ENCODE results near the gene TMEM92.

The TMEM92 gene

DNA sequence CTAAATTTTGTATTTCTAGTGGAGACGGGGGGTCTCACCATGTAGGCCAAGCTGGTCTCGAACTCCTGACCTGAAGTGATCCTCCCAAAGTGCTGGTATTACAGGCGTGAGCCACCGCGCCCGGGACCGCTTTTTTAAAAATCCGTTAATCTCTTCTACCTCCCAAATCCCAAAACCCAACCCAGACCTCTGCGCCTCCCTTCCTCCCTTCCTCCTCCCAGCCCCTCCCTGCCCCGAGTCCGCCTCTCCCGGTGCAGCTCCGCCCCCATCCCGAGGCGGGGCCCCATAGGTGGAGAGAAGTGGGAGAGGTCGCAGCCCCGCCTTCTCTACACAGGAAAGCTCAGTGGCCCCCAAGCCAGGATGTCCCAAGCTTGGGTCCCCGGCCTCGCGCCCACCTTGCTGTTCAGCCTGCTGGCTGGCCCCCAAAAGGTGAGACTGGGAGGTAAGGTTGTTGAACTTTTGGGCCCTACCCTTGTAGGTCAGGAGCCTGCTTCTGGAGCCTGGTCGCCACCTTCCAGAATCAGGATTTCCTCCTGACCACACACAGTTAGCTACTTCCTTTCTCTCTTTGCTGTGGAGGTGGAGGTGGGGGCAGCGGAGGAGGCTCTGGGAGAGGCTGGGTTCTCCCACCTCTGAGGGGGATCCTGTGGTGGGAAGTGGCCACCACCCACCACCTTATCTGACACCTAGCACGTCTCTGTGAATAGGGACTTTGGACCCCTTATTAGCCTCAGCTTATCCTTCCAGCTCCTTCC is at the start of gene TMEM92:
TMEM92 (plus strand) TSS at position 325 of the 755 bp plus-strand sequence; CDS start at position 361, 36 bp downstream.
- DNase-seq (ENCODE audit: low read depth): no peak

GRCh38 chr17:50225701-50226240 is 48.5 kb upstream of the TMEM92 start:
- DNase-seq (ENCODE audit: low read depth): no peak

DNA sequence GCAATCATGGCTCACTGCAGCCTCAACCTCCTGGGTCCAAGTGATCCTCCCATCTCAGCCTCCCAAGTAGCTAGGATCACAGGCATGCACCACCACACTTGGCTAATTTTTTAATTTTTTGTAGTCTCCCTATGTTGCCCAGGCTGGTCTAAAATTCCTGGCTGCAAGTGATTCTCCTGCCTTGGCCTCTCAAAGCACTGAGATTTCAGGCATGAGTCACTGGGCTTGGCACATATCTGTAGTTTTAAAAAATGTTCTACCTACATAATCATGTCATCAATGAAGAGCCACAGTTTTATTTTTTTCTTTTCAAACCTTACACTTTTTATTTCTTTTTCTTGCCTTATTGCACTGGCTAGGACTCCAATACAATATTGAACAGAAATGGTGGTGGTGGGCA is 39.7 kb upstream of the TMEM92 start:
- no peak for DNase-seq (ENCODE audit: low read depth)

GRCh38 chr17:50237901-50238300 is 36.4 kb upstream of the TMEM92 start:
- no peak for DNase-seq (ENCODE audit: low read depth)

GRCh38 chr17:50238601-50239280 is 35.5 kb upstream of the TMEM92 start:
- peak; percentile 87 for DNase-seq (ENCODE audit: low read depth)

GRCh38 chr17:50239937-50240336 is 34.3 kb upstream of the TMEM92 start:
- peak; percentile 86 for DNase-seq (ENCODE audit: low read depth)

DNA sequence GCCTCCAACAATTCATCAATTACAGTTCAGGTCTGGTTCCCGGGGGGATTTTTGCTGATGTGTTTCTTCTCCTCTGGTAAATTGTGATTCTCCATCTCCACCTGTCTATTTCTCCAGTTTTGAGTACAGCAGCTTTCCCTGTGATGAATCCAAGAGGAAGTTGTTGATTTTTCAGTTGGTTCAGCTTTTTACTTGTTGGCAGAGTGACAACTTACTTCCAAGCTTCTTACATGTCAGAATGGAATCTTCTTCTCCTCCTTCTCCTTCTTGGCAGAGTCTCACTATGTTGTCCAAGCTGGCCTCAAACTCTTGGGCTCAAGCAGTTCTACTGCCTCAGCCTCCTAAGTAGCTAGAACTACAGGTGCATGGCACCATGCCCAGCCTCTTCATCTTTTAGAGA is 33.4 kb upstream of the TMEM92 start:
- DNase-seq (ENCODE audit: low read depth): peak; percentile 65

- DNase-seq (ENCODE audit: low read depth): no peak
Measured at GRCh38 chr17:50241431-50241830, 32.8 kb upstream of the TMEM92 start.

- DNase-seq (ENCODE audit: low read depth): peak; percentile 63
Measured at GRCh38 chr17:50244771-50245170, 29.5 kb upstream of the TMEM92 start.

GRCh38 chr17:50248255-50248654 is 26.0 kb upstream of the TMEM92 start:
- DNase-seq (ENCODE audit: low read depth): no peak

DNA sequence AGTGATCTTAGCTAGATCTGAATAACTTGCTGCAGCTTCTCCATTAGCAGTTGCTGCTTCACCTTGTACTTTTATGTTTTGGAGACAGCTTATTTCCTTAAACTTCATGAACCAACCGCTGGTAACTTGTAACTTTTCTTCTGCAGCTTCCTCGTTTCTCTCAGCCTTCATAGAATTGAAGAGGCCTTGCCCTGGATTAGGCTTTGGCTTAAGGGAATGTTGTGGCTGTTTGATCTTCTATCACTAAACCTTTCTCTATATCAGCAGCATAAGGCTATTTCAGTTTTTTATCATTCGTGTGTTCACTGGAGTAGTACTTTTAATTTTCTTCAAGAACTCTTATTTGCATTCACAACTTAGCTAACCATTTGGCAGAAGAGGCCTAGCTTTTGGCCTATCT is 21.5 kb upstream of the TMEM92 start:
- no peak for DNase-seq (ENCODE audit: low read depth)

DNA sequence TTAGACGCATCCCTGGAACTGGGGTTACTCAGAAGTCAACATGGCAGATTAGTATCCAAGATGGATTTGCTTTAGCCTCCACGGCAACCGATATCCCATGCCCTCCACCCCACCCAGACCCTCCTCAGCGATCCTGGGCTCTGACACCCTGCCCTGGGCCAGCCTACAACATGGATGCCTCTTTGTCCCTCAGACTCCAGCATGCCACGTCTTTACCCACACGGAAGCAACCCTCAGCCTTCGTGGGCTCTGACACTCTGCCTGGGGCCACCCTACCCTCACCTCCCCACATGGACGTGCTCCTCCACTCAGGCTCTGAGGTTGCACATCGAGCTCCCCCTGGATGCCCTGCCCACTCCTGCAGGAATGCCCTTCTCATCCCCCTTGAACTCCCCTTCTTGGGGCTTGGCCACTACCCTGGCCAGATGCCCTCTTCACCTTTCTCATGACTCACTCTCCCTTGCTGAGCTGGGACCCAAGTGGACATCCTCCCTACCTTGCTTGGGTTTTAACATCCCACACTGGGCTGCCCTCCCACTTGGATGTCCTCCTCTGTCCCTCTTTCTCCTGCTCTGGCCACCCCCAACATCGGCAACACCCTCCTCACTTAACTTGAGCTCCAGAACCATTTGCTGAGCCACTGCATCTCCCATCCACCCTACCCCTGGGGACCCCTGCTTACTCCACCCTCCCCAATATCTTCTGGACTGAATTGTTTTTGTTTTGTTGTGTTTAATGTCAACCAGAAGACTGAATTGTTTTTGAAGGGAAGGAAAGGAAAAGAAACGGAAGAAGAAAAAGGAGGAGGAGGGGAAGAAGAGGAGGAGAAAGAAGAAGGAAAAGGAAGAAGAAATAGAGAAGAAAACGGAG is 18.3 kb upstream of the TMEM92 start:
- no peak for DNase-seq (ENCODE audit: low read depth)

DNA sequence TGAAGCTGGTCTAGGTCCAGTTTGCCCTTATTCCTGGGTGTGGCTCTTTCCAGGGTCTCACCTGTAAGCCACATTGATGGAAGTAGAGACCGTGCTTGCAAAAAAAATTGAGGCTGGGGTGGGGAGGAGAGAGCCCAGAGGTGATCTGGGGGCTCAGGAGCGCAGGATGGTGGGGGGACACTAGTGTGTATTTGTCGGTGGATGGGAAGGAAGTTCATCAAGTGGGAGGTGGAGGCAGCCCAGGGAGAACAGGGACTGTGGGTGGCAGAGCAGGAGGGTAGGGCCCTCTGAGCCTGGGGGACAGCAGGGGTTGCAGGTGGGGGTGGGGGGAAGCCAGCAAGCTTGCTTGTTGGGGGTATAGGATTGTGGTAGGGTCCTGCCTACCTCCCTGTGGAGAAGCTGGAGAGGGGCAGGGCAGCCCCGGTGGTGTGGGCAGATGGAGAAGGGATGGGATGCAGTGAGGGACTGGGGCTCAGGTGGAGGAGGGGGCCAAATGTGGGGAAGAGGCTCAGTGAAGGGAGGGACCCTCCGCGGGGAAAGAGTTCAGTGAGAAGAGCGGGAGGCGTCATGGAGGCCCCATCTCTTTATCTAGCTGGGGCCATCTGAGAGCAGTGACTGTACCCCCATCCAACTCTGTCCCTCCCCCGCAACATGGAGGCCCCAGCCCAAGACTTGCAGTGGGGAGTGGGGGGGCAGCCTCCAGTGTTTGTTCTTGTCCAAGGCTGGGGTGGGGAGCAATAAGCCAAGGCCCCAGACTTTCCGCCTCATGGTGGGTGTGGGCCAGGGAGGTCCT is 17.2 kb upstream of the TMEM92 start:
- no peak for DNase-seq (ENCODE audit: low read depth)

- DNase-seq (ENCODE audit: low read depth): no peak
Measured at GRCh38 chr17:50257676-50258224, 16.5 kb upstream of the TMEM92 start.

DNA sequence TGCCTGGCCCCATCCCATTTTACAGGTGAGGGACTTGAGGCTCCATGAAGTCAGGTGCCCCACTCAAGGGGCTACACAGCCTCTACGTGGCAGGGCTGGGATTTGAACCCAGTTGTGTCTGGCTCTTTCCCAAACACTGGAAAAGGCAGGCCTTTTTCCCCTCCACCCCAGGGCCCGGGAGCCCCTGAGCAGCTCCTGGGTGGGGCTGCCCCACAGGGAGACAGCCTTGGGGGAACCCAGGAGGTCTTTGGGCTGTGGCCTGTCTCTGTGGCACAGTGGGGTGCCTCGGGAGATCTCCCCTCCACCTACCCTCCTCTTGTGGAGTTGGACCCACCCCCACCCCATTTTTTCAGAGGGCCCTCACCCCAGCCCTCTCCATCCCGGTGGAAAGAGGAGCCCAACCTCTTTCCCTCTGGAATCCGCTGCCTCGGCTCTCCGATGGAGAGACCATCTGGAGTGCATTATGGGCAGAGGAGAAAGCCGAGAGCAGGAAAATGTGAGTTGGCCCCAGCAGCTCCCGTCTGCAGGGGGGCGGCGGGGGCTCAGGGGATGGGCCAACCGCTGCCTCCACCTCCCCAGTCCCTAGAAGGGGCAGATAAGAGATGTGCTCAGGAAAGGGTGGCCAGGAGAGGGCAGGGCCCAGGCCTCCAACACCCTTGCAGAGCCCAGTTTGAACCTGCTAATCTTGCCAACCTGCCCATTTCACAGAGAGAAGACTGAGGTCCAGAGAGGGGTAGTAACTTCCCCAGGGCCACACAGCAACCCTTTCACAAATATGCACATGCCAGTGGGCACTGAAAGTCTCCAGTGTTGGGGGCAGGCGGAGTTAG is 15.4 kb upstream of the TMEM92 start:
- no peak for DNase-seq (ENCODE audit: low read depth)

DNA sequence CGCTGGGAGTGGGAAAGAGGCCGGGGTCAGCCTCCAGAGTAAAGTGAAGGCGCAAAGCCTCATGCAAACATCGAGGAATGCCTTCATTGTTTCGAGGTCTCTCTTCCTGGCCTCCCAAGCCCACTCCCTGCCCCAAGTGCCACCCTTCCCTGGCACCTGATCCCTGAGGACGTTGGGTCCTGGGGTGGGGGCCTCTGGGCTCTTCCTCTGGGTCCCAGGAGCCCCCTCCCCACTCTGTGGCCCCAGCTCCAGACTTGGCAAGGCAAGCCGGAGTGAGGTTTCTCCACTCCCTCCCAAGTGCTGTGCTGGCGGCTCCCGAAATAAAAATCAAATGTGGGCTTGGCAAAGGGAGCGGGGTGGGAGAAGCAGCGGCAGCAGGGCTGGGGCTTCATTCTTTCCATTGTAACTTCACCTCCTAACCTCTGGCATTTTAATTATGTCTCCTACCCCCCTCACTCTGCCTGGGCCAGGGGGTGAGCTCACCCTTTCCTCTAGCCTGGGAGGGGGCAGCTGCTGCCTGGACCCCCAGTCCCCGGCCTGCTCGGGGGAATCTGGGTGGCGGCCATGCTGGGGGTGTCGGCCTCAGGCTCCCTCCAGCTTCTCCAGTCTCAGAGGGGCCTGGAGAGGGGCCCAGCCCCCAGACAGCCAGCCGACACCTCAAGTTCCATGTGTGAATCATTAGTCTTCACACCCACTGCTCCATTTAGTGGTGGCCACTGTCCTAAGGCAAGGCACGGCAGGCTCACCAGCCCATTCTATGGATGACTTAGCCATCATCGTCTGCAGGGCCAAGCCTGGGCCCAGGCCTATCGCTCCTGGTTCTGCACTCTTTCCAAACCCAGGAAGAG is 14.6 kb upstream of the TMEM92 start:
- no peak for DNase-seq (ENCODE audit: low read depth)

GRCh38 chr17:50260501-50260911 is 13.8 kb upstream of the TMEM92 start:
- no peak for DNase-seq (ENCODE audit: low read depth)

DNA sequence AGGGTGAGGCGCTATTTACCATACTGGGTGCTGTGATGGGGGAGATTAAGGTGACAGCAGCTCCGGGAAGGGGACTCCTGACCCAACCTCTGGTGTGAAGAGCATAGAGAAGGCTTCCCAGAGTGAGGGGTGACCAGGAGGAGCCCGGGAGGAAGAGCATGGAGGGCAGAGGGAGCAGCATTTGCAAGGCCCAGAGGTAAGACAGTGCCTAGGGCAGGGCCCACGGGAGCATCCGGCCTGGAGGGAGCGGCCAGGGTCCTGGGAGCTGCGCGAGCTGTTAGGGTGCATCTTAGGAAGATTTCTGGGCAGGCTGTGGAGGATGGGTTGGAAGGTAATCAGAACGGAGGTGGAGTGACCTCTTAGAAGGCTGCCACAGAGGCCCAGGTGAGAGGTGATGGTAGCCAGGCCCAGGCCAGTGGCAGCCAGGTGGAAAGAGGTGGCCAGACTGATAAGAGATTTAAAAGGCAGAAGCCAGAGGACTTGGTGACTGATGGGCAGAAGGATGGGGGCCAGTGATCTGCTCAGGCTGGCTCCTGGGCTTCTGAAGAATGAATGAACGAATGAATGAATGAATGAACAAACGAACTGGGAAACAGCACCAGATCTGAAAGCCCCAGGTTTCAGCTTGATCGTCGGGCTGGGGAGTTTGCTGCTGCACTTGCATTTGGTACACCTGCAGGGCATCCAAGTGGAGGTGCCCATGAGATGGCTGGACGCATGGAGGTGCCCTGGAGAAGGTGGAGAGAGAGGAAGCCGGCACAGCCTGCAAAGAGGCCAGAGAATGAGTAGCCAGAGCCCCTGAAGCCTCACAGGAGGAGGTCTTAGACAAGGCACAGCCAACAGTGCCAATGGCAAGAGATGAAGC is 13.0 kb upstream of the TMEM92 start:
- DNase-seq (ENCODE audit: low read depth): no peak

Measured in amniotic epithelial cell (primary cell).